ENCODE data around the gene TGM1. TPM values are rescaled to one million over a fixed set of nuclear protein-coding genes. Genes with fewer than 3 reads are reported as not detected.
"Not testable (repeated sequence)": the region's sequence is repeated elsewhere in the genome, so short reads cannot be mapped to it uniquely, and the experiment has no call there.

The TGM1 gene
- total RNA-seq, 1 donor from 2014 or later = 1.8 TPM

GRCh38 chr14:24255931-24256711 lies 6.9 kb downstream of the TGM1 start:
- DNase-seq (ENCODE audit: low spot score) = no peak
- no peak for ATAC-seq

- no peak for DNase-seq (ENCODE audit: low spot score)
- no peak for ATAC-seq
Measured at GRCh38 chr14:24255438-24255837, 7.5 kb downstream of the TGM1 start.

GRCh38 chr14:24254630-24255392 lies 8.2 kb downstream of the TGM1 start:
- ATAC-seq = no peak

GRCh38 chr14:24253936-24254335 lies 9.0 kb downstream of the TGM1 start:
- no peak for DNase-seq (ENCODE audit: low spot score)

More at GRCh38 chr14:24254630-24255392, 8.2 kb downstream of the TGM1 start:
- no peak for DNase-seq (ENCODE audit: low spot score)

GRCh38 chr14:24252289-24253124 lies 10.5 kb downstream of the TGM1 start:
- DNase-seq (ENCODE audit: low spot score) = no peak
- ATAC-seq = no peak

More at GRCh38 chr14:24253936-24254335, 9.0 kb downstream of the TGM1 start:
- ATAC-seq = no peak

GRCh38 chr14:24251880-24252288 lies 11.1 kb downstream of the TGM1 start:
- DNase-seq (ENCODE audit: low spot score) = no peak
- ATAC-seq = no peak

- no peak for ATAC-seq
Measured at GRCh38 chr14:24250354-24250753, 12.6 kb downstream of the TGM1 start.

GRCh38 chr14:24249230-24250021 lies 13.6 kb downstream of the TGM1 start:
- DNase-seq (ENCODE audit: low spot score) = no peak

More at GRCh38 chr14:24250354-24250753, 12.6 kb downstream of the TGM1 start:
- no peak for DNase-seq (ENCODE audit: low spot score)

GRCh38 chr14:24247422-24247821 lies 15.6 kb downstream of the TGM1 start:
- ATAC-seq = no peak

More at GRCh38 chr14:24249230-24250021, 13.6 kb downstream of the TGM1 start:
- ATAC-seq = no peak

GRCh38 chr14:24246765-24247212 lies 16.2 kb downstream of the TGM1 start:
- ATAC-seq (no peak), DNase-seq (ENCODE audit: low spot score) (no peak)

More at GRCh38 chr14:24247422-24247821, 15.6 kb downstream of the TGM1 start:
- DNase-seq (ENCODE audit: low spot score) = no peak

GRCh38 chr14:24245350-24245749 lies 17.6 kb downstream of the TGM1 start:
- ATAC-seq = not testable (repeated sequence)
- peak; percentile 29 for DNase-seq (ENCODE audit: low spot score)

- DNase-seq (ENCODE audit: low spot score) = no peak
- no peak for ATAC-seq
Measured at GRCh38 chr14:24243336-24243836, 19.6 kb downstream of the TGM1 start.

GRCh38 chr14:24241829-24242443 lies 21.0 kb downstream of the TGM1 start:
- peak; percentile 94 for DNase-seq (ENCODE audit: low spot score)
- peak; percentile 91 for ATAC-seq

GRCh38 chr14:24240110-24240918 lies 22.7 kb downstream of the TGM1 start:
- no peak for ATAC-seq
- peak; percentile 41 for DNase-seq (ENCODE audit: low spot score)

GRCh38 chr14:24238527-24239037 lies 24.4 kb downstream of the TGM1 start:
- ATAC-seq (no peak), DNase-seq (ENCODE audit: low spot score) (peak; percentile 41)

GRCh38 chr14:24238123-24238522 lies 24.9 kb downstream of the TGM1 start:
- ATAC-seq (no peak), DNase-seq (ENCODE audit: low spot score) (peak; percentile 40)

GRCh38 chr14:24237463-24237955 lies 25.5 kb downstream of the TGM1 start:
- DNase-seq (ENCODE audit: low spot score) (no peak), ATAC-seq (no peak)

All from left lobe of liver (tissue), 2 donors.